Middle frontal gyrus (tissue), 1 donor: ENCODE measurements around the gene C1orf21.

Experiments
- DNase-seq: peaks from one replicate; pipeline ENCODE4 v3.0.0-alpha.2; 2015; ENCODE audit warnings: low spot score; ENCODE audit errors: extremely low spot score

The C1orf21 gene

GRCh38 chr1:184624626-184625025, 237.8 kb downstream of the C1orf21 start:
- DNase-seq, result no peak

GRCh38 chr1:184625271-184625670, 238.4 kb downstream of the C1orf21 start:
- no peak for DNase-seq

GRCh38 chr1:184626076-184627006, 239.5 kb downstream of the C1orf21 start:
- DNase-seq, result no peak

GRCh38 chr1:184627007-184627341, 240.1 kb downstream of the C1orf21 start:
- no peak for DNase-seq

- DNase-seq, result no peak
These were observed 242.4 kb downstream of the C1orf21 start for GRCh38 chr1:184629266-184629665.

- DNase-seq, result no peak
These were observed 243.8 kb downstream of the C1orf21 start for GRCh38 chr1:184630679-184631060.

GRCh38 chr1:184632415-184633175, 245.8 kb downstream of the C1orf21 start:
- DNase-seq, result no peak

GRCh38 chr1:184633785-184634184, 247.0 kb downstream of the C1orf21 start:
- no peak for DNase-seq

GRCh38 chr1:184634296-184634695, 247.5 kb downstream of the C1orf21 start:
- DNase-seq, result no peak

GRCh38 chr1:184635347-184635979, 248.6 kb downstream of the C1orf21 start:
- DNase-seq, result no peak

GRCh38 chr1:184635980-184636431, 249.2 kb downstream of the C1orf21 start:
- DNase-seq, result no peak

GRCh38 chr1:184637664-184638240, 250.9 kb downstream of the C1orf21 start:
- no peak for DNase-seq

- no peak for DNase-seq
These were observed 252.4 kb downstream of the C1orf21 start for GRCh38 chr1:184639205-184639604.

- DNase-seq, result no peak
These were observed 253.7 kb downstream of the C1orf21 start for GRCh38 chr1:184640505-184640904.

- no peak for DNase-seq
These were observed 255.1 kb downstream of the C1orf21 start for GRCh38 chr1:184641894-184642293.

- no peak for DNase-seq
These were observed 256.8 kb downstream of the C1orf21 start for GRCh38 chr1:184643661-184644060.

GRCh38 chr1:184644771-184645170, 257.9 kb downstream of the C1orf21 start:
- DNase-seq, result no peak

- DNase-seq, result no peak
These were observed 259.4 kb downstream of the C1orf21 start for GRCh38 chr1:184646178-184646701.

GRCh38 chr1:184646824-184647223, 260.0 kb downstream of the C1orf21 start:
- DNase-seq, result no peak

- DNase-seq, result no peak
These were observed 260.6 kb downstream of the C1orf21 start for GRCh38 chr1:184647471-184647870.

GRCh38 chr1:184648160-184648855, 261.5 kb downstream of the C1orf21 start:
- no peak for DNase-seq
